IPS DF 6.9 (cell line): Measurements from ENCODE around the gene FAM181A.

Experiments used
- DNase-seq: peaks from one replicate; pipeline ENCODE4 v3.0.0-alpha.2; 2013; ENCODE audit warnings: low read depth, low spot score
- H3K27ac ChIP-seq: one replicate; pipeline ENCODE4 v1.5.1; 2013; ENCODE audit warnings: low read length, control low read depth
- H3K27me3 ChIP-seq: 2 replicates; pipeline ENCODE4 v1.6.1; 2013; ENCODE audit warnings: mild to moderate bottlenecking, low read length; ENCODE audit not compliant: control insufficient read depth, insufficient read depth
- H3K36me3 ChIP-seq: 2 replicates; pipeline ENCODE4 v1.6.1; 2013; ENCODE audit warnings: low read length; ENCODE audit not compliant: control insufficient read depth, insufficient read depth
- H3K4me1 ChIP-seq: 2 replicates; pipeline ENCODE4 v1.6.1; 2013; ENCODE audit warnings: low read length; ENCODE audit not compliant: control insufficient read depth, insufficient read depth
- H3K4me3 ChIP-seq: 2 replicates; pipeline ENCODE4 v1.5.1; 2013; ENCODE audit warnings: mild to moderate bottlenecking, low read length
- H3K9me3 ChIP-seq: 2 replicates; pipeline ENCODE4 v1.6.1; 2013; ENCODE audit warnings: low read length, inconsistent platforms; ENCODE audit not compliant: control insufficient read depth, insufficient read depth
- WGBS: extraction: QIAGEN DNeasy Blood & Tissue Kit; methylation state at CpG from one replicate; pipeline ENCODE4 v1.1.7; 2013; ENCODE audit warnings: mixed read lengths, missing lambda C conversion rate; ENCODE audit not compliant: insufficient read length, insufficient coverage; 5-methylcytosine and 5-hydroxymethylcytosine counted together

The FAM181A gene

GRCh38 chr14:93921001-93921806 is 5.9 kb upstream of the FAM181A start:
- Histone ChIP-seq H3K36me3 (no peaks in the 10 kb centered on the region), H3K4me3 (no peak overlapping the region), H3K9me3 (no peaks in the 10 kb centered on the region), H3K27me3 (no peaks in the 10 kb centered on the region), H3K27ac (no peak overlapping the region), H3K4me1 (no peaks in the 10 kb centered on the region)
- no CpG with 5 or more reads among the region's 18 CpGs for WGBS
- no peak for DNase-seq

DNA sequence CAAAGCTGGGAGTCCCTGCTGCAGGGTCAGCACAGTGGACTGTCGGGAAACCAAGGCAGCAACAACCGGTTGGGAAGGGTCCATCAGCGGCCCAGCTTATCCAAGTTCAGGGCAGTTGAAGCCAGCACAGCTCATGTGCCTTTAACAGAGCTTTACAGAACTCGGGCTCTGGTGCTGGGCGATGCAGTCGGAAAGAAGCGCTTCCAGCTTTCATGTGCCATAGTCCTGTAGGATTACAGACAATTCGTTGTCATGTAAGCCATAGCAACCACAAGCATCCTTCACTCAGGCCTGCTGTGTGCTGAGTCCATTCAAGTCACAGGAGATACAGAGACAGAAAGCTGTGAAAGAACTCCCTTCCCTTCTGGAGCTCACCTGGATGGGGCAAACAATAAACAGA is 3.5 kb upstream of the FAM181A start:
- Histone ChIP-seq H3K9me3 (no peaks in the 10 kb centered on the region), H3K27me3 (no peaks in the 10 kb centered on the region), H3K27ac (no peak overlapping the region), H3K4me1 (no peaks in the 10 kb centered on the region), H3K36me3 (no peaks in the 10 kb centered on the region), H3K4me3 (no peak overlapping the region)
- WGBS = no CpG with 5 or more reads among the region's 8 CpGs
- DNase-seq = no peak

- Histone ChIP-seq H3K9me3 (no peaks in the 10 kb centered on the region), H3K36me3 (no peaks in the 10 kb centered on the region), H3K27me3 (no peaks in the 10 kb centered on the region), H3K27ac (no peak overlapping the region), H3K4me1 (no peaks in the 10 kb centered on the region), H3K4me3 (no peak overlapping the region)
- no CpG with 5 or more reads among the region's 14 CpGs for WGBS
- no peak for DNase-seq
These were observed 2.4 kb upstream of the FAM181A start for GRCh38 chr14:93924592-93925355.

GRCh38 chr14:93925374-93925895 is 1.7 kb upstream of the FAM181A start:
- no peaks in the 10 kb centered on the region for H3K36me3 ChIP-seq
- H3K4me3 ChIP-seq = no peak overlapping the region
- H3K9me3 ChIP-seq = no peaks in the 10 kb centered on the region
- no peak overlapping the region for H3K27ac ChIP-seq
- no CpG with 5 or more reads among the region's 13 CpGs for WGBS
- no peaks in the 10 kb centered on the region for H3K4me1 ChIP-seq
- H3K27me3 ChIP-seq = no peaks in the 10 kb centered on the region
- no peak for DNase-seq

- H3K27me3 ChIP-seq = no peaks in the 10 kb centered on the region
- H3K36me3 ChIP-seq = no peaks in the 10 kb centered on the region
- H3K4me3 ChIP-seq = no peak overlapping the region
- WGBS = no CpG with 5 or more reads among the region's 21 CpGs
- no peaks in the 10 kb centered on the region for H3K4me1 ChIP-seq
- no peak overlapping the region for H3K27ac ChIP-seq
- H3K9me3 ChIP-seq = no peaks in the 10 kb centered on the region
- DNase-seq = no peak
These were observed 785 bp upstream of the FAM181A start for GRCh38 chr14:93926245-93926872.

GRCh38 chr14:93927800-93928145 is 629 bp downstream of the FAM181A start:
- no CpG with 5 or more reads among the region's 6 CpGs for WGBS

DNA sequence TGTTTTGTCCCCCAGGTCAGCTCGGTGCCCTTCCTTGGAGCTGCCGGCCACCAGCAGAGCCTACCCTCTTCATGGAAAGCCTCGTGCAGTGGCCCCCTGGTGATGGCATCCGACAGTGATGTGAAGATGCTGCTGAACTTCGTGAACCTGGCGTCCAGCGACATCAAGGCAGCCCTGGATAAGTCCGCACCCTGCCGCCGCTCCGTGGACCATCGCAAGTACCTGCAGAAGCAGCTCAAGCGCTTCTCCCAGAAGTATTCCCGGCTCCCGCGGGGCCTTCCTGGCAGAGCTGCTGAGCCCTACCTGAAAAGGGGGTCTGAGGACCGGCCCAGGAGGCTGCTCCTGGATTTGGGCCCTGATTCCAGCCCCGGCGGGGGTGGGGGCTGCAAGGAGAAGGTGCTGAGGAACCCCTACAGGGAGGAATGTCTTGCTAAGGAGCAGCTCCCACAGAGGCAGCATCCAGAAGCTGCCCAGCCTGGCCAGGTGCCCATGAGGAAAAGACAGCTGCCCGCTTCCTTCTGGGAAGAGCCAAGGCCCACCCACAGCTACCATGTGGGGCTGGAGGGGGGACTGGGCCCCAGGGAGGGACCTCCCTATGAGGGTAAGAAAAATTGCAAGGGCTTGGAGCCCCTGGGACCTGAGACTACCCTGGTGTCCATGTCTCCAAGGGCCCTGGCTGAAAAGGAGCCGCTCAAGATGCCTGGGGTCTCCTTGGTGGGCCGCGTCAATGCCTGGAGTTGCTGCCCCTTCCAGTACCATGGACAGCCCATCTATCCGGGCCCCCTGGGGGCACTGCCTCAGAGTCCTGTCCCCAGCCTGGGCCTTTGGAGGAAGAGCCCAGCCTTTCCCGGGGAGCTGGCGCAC is 1.3 kb downstream of the FAM181A start:
- Histone ChIP-seq H3K4me1 (no peaks in the 10 kb centered on the region), H3K36me3 (no peaks in the 10 kb centered on the region), H3K27ac (no peak overlapping the region), H3K4me3 (no peak overlapping the region), H3K9me3 (no peaks in the 10 kb centered on the region), H3K27me3 (no peaks in the 10 kb centered on the region)
- no CpG with 5 or more reads among the region's 26 CpGs for WGBS
- DNase-seq = no peak

More at GRCh38 chr14:93927800-93928145, 629 bp downstream of the FAM181A start:
- DNase-seq = no peak
- no peak overlapping the region for H3K4me3 ChIP-seq
- no peaks in the 10 kb centered on the region for H3K4me1 ChIP-seq
- no peaks in the 10 kb centered on the region for H3K27me3 ChIP-seq
- H3K27ac ChIP-seq = no peak overlapping the region
- no peaks in the 10 kb centered on the region for H3K9me3 ChIP-seq
- H3K36me3 ChIP-seq = no peaks in the 10 kb centered on the region

GRCh38 chr14:93929048-93929535 is 1.9 kb downstream of the FAM181A start:
- Histone ChIP-seq H3K4me1 (no peaks in the 10 kb centered on the region), H3K27me3 (no peaks in the 10 kb centered on the region), H3K9me3 (no peaks in the 10 kb centered on the region), H3K27ac (no peak overlapping the region), H3K4me3 (no peak overlapping the region), H3K36me3 (no peaks in the 10 kb centered on the region)
- DNase-seq = no peak
- no CpG with 5 or more reads among the region's 13 CpGs for whole genome bisulfite sequencing

DNA sequence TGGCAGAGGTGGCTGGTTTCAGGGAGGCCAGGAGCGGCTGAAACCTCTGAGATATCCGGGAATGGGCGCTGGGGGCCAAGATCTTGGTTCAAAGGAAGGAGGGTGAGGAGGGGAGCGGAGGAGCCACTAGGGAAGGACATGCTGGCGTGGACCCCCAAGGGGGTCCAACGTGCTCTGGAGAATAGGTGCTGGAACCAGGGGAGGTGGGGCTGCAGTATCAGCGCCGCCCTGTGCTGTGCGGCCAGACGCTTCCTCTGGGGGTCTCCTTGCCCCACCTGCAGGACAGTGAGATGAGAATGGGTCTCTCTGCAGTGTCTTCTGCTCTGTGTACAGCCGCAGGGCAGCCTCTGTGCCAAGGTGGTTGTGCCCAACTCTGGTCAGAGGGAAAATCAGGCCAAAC is 2.5 kb downstream of the FAM181A start:
- Histone ChIP-seq H3K36me3 (no peaks in the 10 kb centered on the region), H3K4me3 (no peak overlapping the region), H3K27me3 (no peaks in the 10 kb centered on the region), H3K4me1 (no peaks in the 10 kb centered on the region), H3K27ac (no peak overlapping the region), H3K9me3 (no peaks in the 10 kb centered on the region)
- WGBS = no CpG with 5 or more reads among the region's 11 CpGs
- no peak for DNase-seq
